Lung (tissue), 12 donors: ENCODE results near the gene SEC14L1. TPM values are rescaled to one million over a fixed set of nuclear protein-coding genes. Genes with fewer than 3 reads are reported as not detected.

Experiments
- ATAC-seq: fragments of 200-7000 bp; cut with Tn5 transposase; one replicate; pipeline ENCODE4 v1.9.1; 2020; ENCODE audit warnings: moderate number of reproducible peaks; ENCODE audit not compliant: insufficient read depth, low FRiP score
- DNase-seq, 3 donors: peaks; one replicate each; pipeline ENCODE4 v3.0.0-alpha.2; 2013 to 2017
- H3K27ac ChIP-seq, 2 donors: one replicate each; pipeline ENCODE4 v1.5.1; 2013; ENCODE audit warnings: mild to moderate bottlenecking in 2 of 2, moderate library complexity in 2 of 2, control low read depth in 1 of 2, inconsistent platforms in 1 of 2, low read depth in 1 of 2, low read length in 1 of 2
- H3K27me3 ChIP-seq, 3 donors: one replicate each; pipeline ENCODE4 v1.5.1; 2013; ENCODE audit warnings: low read length in 2 of 3; ENCODE audit not compliant: control insufficient read depth in 3 of 3, insufficient read depth in 3 of 3
- H3K36me3 ChIP-seq, 4 donors: one replicate each; pipeline ENCODE4 v1.5.1; 2013; ENCODE audit warnings: low read length in 4 of 4, mild to moderate bottlenecking in 1 of 4, moderate library complexity in 1 of 4; ENCODE audit not compliant: control insufficient read depth in 4 of 4, insufficient read depth in 4 of 4
- H3K4me1 ChIP-seq, 5 donors: one replicate each; pipeline ENCODE4 v1.5.1; 2013; ENCODE audit warnings: low read length in 5 of 5, mild to moderate bottlenecking in 2 of 5, moderate library complexity in 1 of 5; ENCODE audit not compliant: control insufficient read depth in 5 of 5, insufficient read depth in 5 of 5
- H3K4me3 ChIP-seq: one replicate; pipeline ENCODE4 v1.5.1; 2013; ENCODE audit warnings: mild to moderate bottlenecking, control low read depth, moderate library complexity
- H3K9ac ChIP-seq, 2 donors: one replicate each; pipeline ENCODE4 v1.5.1; 2013; ENCODE audit warnings: low read length in 2 of 2, control low read depth in 1 of 2; ENCODE audit not compliant: insufficient read depth in 1 of 2
- H3K9me3 ChIP-seq, 4 donors: one replicate each; pipeline ENCODE4 v1.5.1; 2013; ENCODE audit warnings: low read length in 3 of 4, mild to moderate bottlenecking in 1 of 4, moderate library complexity in 1 of 4; ENCODE audit not compliant: control insufficient read depth in 4 of 4, insufficient read depth in 3 of 4
- CTCF ChIP-seq: IDR thresholded peaks from 2 replicates; pipeline ENCODE4 v1.5.1; 2012; ENCODE audit warnings: mild to moderate bottlenecking; ENCODE audit errors: control extremely low read depth, extremely low read depth
- WGBS, 2 donors: extraction: QIAGEN DNeasy Blood & Tissue Kit; methylation state at CpG; one replicate each; pipeline ENCODE4 v1.1.7; 2013; 5-methylcytosine and 5-hydroxymethylcytosine counted together
- polyA plus RNA-seq, 2 donors: library from polyadenylated mRNA; stranded (reverse); fragments of 200-250 nt; gene quantifications; one replicate each; pipeline ENCODE4 v1.2.1, GENCODE V29; 2013
- total RNA-seq, 2 donors: library from RNA; depleted of rRNA in 1 of 2; stranded (reverse); fragments of >200 nt in 1 of 2; gene quantifications; one replicate each; pipeline ENCODE4 v1.2.1, GENCODE V29; 2014 to 2021
- donor health status: control.
- donor health status: control.
- donor health status: Bipolar disorder and iron deficiency.
- donor health status: healthy.
- donor health status: DM: yes; HTN: yes; CAD: no.

The SEC14L1 gene
- total and polyA plus RNA-seq, 4 donors = 41.6 to 171 (median 135) TPM

DNA sequence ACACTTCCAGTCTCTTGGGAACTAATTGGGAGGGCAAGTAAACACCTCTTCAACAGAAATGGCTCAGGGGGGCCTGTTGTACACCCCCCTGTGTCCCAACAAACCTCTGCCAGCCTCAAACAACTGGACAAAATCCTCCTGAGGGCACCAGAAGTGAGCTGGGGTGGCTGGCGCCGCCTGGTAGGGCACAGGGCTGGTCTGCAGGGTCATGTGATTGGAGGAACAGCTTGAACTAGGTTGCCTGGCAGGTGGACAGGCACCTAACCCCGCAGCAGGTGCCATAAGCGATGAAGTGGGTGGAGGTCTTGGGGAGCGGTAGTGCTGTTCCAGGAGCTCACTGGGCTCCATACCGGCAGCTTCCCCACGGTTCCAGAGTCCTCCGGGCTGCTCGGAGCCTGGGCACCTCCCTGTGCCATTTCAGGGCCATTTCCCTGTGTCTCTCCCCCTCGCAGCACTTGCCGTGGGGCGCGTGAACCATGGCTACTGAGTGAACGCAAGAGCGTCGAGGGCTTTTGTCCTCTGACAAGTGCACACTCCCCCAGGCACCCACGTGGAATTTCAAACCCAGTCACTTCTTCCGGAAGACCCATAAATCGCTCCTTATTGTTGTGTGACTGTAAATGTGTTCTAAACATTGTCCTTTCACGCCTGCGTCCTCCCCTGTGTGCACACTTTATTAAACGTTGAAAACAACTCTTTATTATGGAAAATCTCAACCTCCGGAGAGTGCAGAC is 101.5 kb downstream of the SEC14L1 start:
- ATAC-seq (no peak), DNase-seq (no peak)
- Histone ChIP-seq H3K27me3 (no peaks in the 10 kb centered on the region), H3K4me3 (no peak overlapping the region), H3K27ac (no peak overlapping the region), H3K4me1 (peaks cover 0 to 18% (median 7%) of the 10 kb centered on the region in 5 donors), H3K9me3 (no peaks in the 10 kb centered on the region), H3K36me3 (no peaks in the 10 kb centered on the region), H3K9ac (no peak overlapping the region)
- 72 to 85% methylated on average over 23 of the region's 23 CpGs for WGBS, 2 donors
- no peak for TF ChIP-seq CTCF

DNA sequence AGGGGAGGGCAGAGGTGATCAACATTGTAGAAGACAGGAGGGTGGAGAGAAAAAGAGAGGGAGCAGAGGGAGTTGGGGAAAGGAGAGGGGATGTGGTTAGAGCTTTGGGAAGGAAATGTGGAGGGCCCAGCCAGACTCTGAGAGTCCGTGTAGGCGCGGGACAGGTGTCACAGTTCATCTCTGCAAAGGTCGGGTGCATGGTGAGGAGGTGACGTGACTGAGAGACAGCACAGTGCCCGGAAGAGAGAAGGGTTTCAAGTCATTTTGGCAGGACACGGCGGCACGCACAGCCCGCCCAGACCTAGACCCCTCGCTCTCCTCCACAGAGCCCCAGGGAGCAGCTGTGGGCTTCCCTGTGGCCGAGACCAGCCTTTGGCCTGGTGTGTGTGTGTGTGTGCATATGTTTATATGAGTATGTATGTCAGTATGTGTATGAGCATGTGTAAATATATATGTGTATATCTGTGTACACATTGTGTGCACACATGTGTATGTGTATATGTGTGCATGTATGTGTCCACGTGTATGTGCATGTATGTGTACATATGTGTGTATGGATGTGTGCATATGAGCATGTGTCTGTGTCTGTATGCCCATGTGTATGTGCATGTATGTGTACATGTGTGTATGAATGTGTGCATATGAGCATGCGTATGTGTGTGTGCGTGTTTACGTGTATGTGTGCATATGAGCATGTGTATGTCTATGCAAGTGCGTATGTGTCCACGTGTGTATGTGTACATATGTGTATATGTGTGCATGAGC is 104.6 kb downstream of the SEC14L1 start:
- H3K4me3 ChIP-seq = no peak overlapping the region

DNA sequence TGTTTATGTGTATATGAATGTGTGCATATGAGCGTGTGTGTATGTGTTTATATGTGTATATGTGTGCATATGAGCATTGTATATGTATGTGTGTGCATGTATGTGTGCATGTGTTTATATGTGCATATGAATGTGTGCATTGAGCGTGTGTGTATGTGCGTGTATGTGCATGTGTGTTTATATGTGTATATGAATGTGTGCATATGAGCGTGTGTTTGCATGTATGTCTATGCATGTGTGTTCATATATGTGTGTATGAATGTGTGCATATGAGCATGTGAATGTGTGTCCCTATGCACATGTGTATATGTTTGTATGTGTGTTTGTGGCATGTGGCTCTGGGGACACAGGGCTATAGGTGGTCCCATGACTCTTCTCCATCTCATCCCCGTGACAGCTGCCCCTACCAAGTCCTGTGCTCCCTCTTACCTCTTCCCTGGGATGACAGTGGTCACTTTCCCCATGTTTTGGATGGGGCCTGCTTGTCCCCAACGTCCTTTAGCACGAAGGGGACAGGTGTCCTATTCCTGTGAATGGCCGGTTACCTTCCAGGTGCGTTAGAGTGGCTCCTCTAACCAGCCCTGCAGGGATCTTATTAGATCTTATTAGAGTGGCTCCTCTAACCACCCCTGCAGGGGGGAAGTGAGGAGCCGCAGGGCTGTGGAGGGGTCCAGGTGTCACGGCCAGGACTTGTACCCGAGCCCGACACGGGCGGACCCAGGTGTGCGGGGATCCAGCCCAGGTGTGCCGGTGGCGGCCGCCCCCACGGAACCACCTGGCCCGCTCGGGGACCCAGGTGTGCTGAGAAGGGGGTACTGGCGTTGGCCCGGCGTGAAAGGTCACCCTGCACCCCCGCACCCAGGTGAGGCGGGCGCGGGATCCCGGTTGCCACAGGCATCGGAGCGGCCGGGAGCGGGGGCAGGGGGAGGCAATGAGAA is 105.6 kb downstream of the SEC14L1 start:
- no peak for TF ChIP-seq CTCF
- H3K4me1 ChIP-seq = peaks cover 0 to 17% (median 5%) of the 10 kb centered on the region in 5 donors
- no peak overlapping the region for H3K9ac ChIP-seq
- ATAC-seq = no peak
- DNase-seq = no peak
- H3K27me3 ChIP-seq = no peaks in the 10 kb centered on the region
- H3K36me3 ChIP-seq = no peaks in the 10 kb centered on the region
- peak overlapping the region; percentile 32 for H3K4me3 ChIP-seq
- no peaks in the 10 kb centered on the region for H3K9me3 ChIP-seq
- H3K27ac ChIP-seq = no peak overlapping the region
- WGBS, 2 donors = 27 to 32% methylated on average over 27 to 34 of the region's 34 CpGs

More for the DNA sequence above, 104.6 kb downstream of the SEC14L1 start:
- Histone ChIP-seq H3K27ac (no peak overlapping the region), H3K27me3 (no peaks in the 10 kb centered on the region), H3K9ac (no peak overlapping the region), H3K9me3 (no peaks in the 10 kb centered on the region), H3K36me3 (no peaks in the 10 kb centered on the region), H3K4me1 (peaks cover 0 to 19% (median 5%) of the 10 kb centered on the region in 5 donors)
- ATAC-seq (no peak), DNase-seq (no peak)
- 66 to 70% methylated on average over 18 of the region's 18 CpGs for WGBS, 2 donors
- TF ChIP-seq CTCF = no peak
